ENCODE results near the gene PXK.
"Not testable (repeated sequence)": the region's sequence is repeated elsewhere in the genome, so short reads cannot be mapped to it uniquely, and the experiment has no call there.

PXK gene

GRCh38 chr3:58323529-58324390 is 8.9 kb upstream of the PXK start:
- no peak for DNase-seq

GRCh38 chr3:58324391-58325390 is 8.0 kb upstream of the PXK start:
- DNase-seq = no peak

DNA sequence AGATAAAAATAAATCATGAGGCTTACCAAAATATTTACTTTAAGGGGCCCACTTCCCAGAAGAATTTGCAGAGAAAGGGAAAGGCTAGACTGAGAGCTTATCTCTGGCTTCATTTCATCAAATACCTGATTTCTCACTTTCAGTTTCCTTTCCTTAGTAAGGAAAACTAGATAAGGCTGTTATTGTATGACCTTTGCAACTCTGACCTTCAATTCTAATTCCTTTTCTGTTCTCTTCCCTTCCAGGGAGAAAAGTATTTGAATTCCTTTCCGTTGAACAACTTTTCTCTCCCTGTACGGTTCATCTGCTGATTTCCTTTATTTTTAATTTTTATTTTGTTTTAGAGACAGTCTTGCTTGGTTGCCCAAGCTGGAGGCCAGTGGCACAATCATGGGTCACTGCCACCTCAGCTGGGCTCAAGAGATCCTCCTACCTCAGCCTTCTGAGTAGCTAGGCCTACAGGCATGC is 7.1 kb upstream of the PXK start:
- no peak for DNase-seq

DNA sequence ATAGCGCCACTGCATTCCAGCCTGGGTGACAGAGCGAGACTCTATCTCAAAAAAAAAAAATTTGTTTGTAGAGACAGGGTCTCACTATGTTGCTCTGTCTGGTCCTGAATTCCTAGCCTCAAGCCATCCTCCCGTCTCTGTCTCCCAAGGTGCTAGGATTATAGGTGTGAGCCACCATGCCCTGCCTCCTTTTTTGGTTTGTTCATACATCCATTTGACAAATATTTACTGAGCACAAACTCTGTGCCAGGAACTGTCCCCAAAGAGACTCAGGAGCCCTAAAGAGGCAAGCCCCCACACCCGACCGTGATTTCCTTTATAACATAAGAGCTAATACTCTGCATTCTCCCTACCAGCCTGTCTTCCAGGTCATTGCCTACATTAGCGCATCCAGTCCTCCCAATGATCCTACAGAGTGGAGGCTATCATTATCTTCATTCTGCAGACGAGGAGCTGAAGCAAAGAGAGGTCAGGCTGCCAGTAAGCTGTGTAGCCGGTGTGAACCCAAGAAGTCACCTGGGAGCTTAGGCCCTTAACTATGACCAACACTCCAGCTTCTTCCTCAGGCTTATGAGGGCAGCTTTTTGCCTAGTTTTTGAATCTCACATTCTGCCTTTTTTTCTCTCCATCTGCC is 6.3 kb upstream of the PXK start:
- DNase-seq = no peak

DNA sequence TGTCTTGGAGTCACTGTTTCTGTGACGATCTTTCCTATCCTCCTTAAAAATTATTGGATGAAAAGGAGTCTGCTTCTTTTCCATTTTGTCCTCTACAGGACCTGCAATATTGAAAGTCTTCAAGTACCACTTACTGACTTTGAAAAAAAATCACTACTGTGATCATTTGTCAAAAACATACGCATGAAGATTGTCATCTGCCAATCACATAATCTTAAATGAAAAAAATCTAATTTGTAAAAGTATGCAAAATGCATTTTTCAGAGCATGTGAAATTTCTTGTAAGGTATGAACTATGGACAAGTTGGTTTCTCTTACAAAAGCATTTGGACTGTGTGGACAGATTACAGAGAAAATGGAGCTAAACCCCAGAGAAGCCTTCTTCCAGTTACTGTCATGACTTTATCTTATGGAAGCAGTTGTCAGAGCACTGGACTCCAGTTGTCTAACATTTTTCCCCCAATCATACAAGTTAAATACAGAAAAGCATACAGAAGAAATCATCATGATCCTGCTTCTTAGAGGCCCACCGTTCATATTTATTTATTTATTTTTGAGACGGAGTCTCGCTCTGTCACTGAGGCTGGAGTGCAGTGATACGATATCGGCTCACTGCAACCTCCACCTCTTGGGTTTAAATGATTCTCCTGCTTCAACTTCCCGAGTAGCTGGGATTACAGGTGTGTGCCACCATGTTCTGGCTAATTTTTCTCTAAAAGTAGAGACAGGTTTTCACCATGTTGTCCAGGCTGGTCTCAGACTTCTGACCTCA is 3.4 kb upstream of the PXK start:
- no peak for DNase-seq

DNA sequence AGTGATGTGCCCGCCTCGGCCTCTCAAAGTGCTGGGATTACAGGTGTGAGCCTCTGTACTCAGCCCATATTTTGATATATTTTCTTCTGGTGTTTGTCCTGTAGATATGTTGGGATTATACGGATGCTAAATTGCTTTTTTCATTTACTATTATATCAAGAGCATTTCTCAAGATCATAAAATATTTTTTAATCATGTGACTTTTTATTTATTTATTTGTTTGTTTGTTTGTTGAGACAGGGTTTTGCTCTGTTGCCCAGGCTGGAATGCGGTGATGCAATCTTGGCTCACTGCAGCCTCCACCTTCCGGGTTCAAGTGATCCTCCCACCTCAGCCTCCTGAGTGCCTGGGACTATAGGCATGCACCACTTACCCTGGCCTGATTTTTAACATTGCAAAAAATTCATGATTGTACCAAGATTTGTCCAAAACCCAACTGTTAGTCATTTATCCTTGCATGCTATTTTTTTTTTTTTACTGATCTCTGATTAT is 2.7 kb upstream of the PXK start:
- DNase-seq = no peak

DNA sequence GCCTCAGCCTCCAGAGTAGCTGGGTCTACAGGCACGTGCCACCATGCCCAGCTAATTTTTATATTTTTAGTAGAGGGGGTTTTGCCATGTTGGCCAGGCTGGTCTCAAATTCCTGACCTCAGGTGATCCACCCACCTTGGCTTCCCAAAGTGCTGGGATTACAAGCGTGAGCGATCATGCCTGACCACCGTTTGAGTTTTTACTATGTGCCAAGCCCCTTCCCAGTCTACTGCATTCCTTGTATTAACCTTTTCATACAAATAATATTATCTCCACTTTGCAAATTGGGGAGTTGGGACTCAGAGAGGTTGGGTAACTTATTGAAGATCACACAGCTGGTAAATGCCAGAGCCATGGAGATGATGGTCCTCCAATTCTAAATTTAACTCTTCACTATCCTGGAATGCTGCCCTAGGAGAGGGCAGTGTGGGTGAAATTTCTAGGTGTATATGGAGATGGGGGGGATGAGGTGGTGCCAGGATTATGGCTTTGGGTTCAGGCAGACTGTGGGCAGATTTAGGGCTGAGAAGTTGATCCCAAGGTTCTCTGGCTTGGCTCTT is 1.0 kb upstream of the PXK start:
- DNase-seq = no peak

DNA sequence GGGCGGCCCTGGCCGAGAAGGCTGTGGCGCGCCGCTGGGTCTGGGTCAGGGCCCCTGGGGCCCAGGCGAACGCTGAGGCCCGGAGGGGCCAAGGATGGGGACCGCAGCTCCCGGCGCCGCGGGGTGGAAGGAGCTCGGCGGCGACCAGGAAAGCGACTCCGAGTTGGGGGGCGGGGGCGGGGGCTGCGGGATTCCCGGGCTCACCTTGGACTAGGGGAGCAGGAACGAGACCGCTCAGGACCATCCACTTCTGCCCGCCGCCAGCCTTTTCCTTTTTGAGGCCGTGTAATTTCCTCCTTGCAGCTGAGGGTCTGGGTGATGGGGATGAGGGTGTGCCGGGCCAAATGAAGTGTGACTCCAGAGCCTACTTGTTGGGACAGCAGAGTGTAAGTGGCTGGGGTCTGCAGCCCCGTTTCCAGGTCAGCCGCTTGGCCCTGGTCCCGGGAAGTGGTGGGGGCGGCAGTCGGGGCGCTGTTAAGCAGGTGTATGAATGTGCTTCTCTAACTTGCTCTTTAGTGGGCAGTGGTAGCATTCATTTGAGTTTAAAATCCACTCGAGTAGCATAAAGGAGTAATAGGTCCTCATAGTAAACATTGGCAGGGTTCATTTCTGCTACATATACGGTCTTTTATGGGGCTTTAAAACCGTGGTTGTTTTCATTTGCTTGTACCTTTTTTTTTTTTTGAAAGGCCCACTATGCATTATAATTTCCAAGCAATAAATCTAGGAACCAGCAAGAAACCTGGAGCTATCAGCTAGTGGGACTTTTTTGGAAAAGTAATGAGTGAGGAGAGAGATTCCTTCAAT is 717 bp downstream of the PXK start:
- DNase-seq = no peak

DNA sequence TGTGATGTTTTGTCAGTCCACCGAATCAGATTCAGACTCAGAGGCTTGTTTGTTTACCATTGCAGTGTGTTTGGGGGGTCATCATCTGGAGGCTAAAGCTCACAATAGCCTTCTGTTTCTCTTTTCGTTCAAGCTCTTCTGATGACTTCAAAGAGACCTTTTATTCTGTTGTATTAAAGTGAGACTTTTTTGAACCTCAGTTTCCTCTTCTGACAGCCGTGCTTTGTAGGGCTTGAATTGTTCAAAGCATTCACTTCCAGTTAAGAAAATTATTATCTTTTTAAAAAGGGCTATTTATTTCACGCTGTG is 1.3 kb downstream of the PXK start:
- no peak for DNase-seq

GRCh38 chr3:58334506-58334884 is 1.8 kb downstream of the PXK start:
- DNase-seq = no peak

GRCh38 chr3:58335652-58335947 is 2.9 kb downstream of the PXK start:
- no peak for DNase-seq

DNA sequence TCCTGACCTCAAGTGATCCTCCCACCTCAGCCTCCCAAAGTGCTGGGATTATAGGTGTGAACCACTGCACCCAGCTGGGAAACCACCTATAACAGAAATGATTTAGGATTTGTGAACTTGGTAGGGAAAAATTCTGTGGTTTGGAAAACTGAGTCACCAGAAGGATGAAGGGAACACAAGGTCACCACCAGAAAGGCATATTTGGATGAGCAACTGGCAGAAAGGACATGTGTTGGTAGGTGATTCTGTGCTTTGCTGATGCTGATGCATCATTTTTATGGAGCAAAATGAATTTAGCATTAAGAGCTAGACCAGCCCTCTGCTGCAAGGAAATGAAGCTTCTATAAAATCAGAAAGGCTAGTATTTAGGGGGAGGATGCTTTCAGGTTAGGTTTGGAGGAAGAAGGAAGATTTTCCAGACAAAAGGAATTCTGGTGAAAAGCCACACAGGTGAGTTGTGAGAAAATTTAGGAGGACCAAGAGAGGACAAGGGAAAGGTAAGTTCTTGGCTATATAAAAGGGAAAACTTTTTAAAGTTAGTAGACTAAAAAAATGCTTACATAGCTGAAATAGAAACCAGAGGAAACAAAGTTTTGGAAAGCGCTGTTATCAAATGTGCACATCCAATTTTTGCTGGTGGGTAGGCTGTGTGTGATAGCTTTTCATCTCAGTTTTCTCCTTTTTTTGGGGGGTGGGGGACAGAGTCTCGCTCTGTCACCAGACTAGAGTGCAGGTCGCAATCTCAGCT is 3.6 kb downstream of the PXK start:
- no peak for DNase-seq

GRCh38 chr3:58337190-58337589 is 4.5 kb downstream of the PXK start:
- DNase-seq = no peak

- DNase-seq = not testable (repeated sequence)
These were observed 6.5 kb downstream of the PXK start for GRCh38 chr3:58339146-58339545.

DNA sequence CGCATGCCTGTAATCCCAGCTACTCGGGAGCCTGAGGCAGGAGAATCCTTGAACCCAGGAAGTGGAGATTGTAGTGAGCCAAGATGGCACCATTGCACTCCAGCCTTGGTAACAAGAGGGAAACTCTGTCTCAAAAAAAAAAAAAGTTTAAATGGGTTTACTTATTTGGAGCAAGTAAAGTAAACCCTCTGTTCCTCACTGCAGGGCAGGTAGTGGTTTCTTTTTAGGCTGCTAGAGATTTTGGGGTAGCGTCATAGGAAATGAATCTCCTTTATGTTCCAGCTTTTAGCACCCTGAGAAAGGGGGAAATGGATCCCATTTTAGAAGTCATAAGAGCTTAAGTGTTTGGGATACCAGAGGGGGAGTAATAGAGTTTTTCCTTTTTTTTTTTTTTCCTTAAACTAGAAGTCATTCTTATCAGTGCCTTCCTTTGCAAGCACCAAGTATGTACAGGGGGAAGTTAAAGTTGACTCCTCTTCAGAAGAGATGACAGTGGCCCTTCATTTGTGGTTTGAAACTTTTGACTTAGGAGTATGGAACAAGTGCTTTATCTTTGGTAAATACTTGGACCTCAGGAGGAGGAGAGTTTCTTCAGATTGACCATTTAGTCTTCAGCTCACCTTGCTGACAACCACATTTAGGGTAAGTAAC is 8.0 kb downstream of the PXK start:
- DNase-seq = no peak

GRCh38 chr3:58341376-58341775 is 8.7 kb downstream of the PXK start:
- no peak for DNase-seq

- no peak for DNase-seq
These were observed 10.0 kb downstream of the PXK start for GRCh38 chr3:58342676-58343075.

GRCh38 chr3:58345457-58345856 is 12.8 kb downstream of the PXK start:
- DNase-seq = no peak

DNA sequence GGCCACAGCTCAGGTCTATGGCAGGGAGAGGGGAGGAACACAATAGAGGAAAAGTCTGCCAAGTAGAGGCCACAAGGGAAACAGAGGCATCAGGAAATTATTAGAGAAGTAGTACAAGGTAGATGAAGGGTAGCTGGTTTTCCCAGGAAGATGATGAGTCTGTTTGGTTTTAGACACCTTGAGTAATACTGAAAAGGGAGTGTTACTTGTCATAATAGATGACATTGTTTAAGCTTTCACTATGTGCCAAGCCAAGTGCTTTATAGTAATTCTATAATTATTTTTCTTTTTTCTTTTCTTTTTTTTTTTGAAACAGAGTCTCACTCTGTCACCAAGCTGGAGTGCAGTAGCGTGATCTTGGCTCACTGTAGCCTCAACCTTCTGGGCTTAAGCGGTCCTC is 13.7 kb downstream of the PXK start:
- no peak for DNase-seq

GRCh38 chr3:58347984-58348383 is 15.3 kb downstream of the PXK start:
- DNase-seq = no peak
